H1 (cell line): Measurements from ENCODE around the gene ZBTB1. TPM values are rescaled to one million over a fixed set of nuclear protein-coding genes. Genes with fewer than 3 reads are reported as not detected.

Experiments
- CTCF ChIA-PET: fragments of 300-600 bp; sonication (Branson Sonifier 250); formaldehyde crosslinking; loops from one replicate; lab custom pipeline; 2021; ENCODE audit not compliant: partially characterized antibody; lab: Charles Lee
- POLR2A ChIA-PET: fragments of 300-600 bp; sonication (Branson Sonifier 250); formaldehyde crosslinking; loops from one replicate; lab custom pipeline; 2021; ENCODE audit warnings: inconsistent platforms; ENCODE audit not compliant: partially characterized antibody; lab: Charles Lee
- DNase-seq, 2 experiments: peaks; one replicate each; pipeline versions ENCODE4 v3.0.0 to v3.0.0-alpha.2; 2010 to 2022; ENCODE audit warnings: low spot score in 2 of 2, low read depth in 1 of 2, mixed read lengths in 1 of 2
- FAIRE-seq: peaks from 2 replicates; lab custom pipeline; 2011; peaks lifted over from hg19 to GRCh38; lab: Jason Lieb, UNC
- H2AFZ ChIP-seq: 2 replicates; pipeline ENCODE4 v1.8.1; 2012; ENCODE audit warnings: low read length, inconsistent platforms
- H2AK5ac ChIP-seq: 2 replicates; pipeline ENCODE4 v1.6.1; 2013; ENCODE audit warnings: low read depth, low read length
- H2BK120ac ChIP-seq: replicated peaks from 2 replicates; pipeline ENCODE3; 2013; ENCODE audit warnings: low read depth, low read length, inconsistent platforms
- H2BK12ac ChIP-seq: 2 replicates; pipeline ENCODE4 v1.6.1; 2013; ENCODE audit warnings: low read depth, low read length
- H2BK15ac ChIP-seq: 2 replicates; pipeline ENCODE4 v1.6.1; 2013; ENCODE audit warnings: low read length
- H2BK20ac ChIP-seq: 2 replicates; pipeline ENCODE4 v1.6.1; 2013; ENCODE audit warnings: low read length
- H2BK5ac ChIP-seq: 2 replicates; pipeline ENCODE4 v1.6.1; 2013; ENCODE audit warnings: low read depth, low read length
- H3K14ac ChIP-seq: 2 replicates; pipeline ENCODE4 v1.6.1; 2013; ENCODE audit warnings: inconsistent platforms; ENCODE audit not compliant: insufficient read length
- H3K18ac ChIP-seq: 2 replicates; pipeline ENCODE4 v1.6.1; 2013; ENCODE audit warnings: low read length; ENCODE audit errors: extremely low read depth
- H3K23ac ChIP-seq: 2 replicates; pipeline ENCODE4 v1.6.1; 2013; ENCODE audit warnings: inconsistent platforms; ENCODE audit not compliant: insufficient read length
- H3K23me2 ChIP-seq: 2 replicates; pipeline ENCODE4 v1.6.1; 2013; ENCODE audit warnings: low read depth, low read length
- H3K27ac ChIP-seq: 2 replicates; pipeline ENCODE4 v1.6.1; 2011; ENCODE audit warnings: low read depth, low read length, inconsistent platforms
- H3K27me3 ChIP-seq, 4 experiments: replicated peaks in 1 of 4; 1 replicate in 1 of 4; 2 replicates in 3 of 4; pipeline versions ENCODE4 v1.6.1 to v1.8.1; 2011 to 2013; ENCODE audit warnings: low read length in 3 of 4, mild to moderate bottlenecking in 3 of 4, inconsistent platforms in 2 of 4, mixed read lengths in 2 of 4, moderate library complexity in 1 of 4; ENCODE audit not compliant: control insufficient read depth in 3 of 4, insufficient read depth in 3 of 4; ENCODE audit errors: extremely low read depth in 1 of 4
- H3K36me3 ChIP-seq, 4 experiments: 2 replicates each; pipeline versions ENCODE4 v1.6.1 to v1.8.1; 2011 to 2013; ENCODE audit warnings: mild to moderate bottlenecking in 4 of 4, low read length in 3 of 4, moderate library complexity in 2 of 4, control low read depth in 1 of 4, inconsistent platforms in 1 of 4; ENCODE audit not compliant: insufficient read depth in 4 of 4, control insufficient read depth in 2 of 4
- H3K4ac ChIP-seq: replicated peaks from 2 replicates; pipeline ENCODE3; 2013; ENCODE audit warnings: low read length, low read depth, mixed read lengths, inconsistent platforms; ENCODE audit not compliant: insufficient read length
- H3K4me1 ChIP-seq, 4 experiments: replicated peaks in 1 of 4; 1 replicate in 1 of 4; 2 replicates in 3 of 4; pipeline versions ENCODE4 v1.6.1 to v1.8.1; 2011 to 2013; ENCODE audit warnings: low read length in 3 of 4, inconsistent platforms in 2 of 4, mixed read lengths in 1 of 4; ENCODE audit not compliant: insufficient read depth in 4 of 4, control insufficient read depth in 3 of 4
- H3K4me2 ChIP-seq, 2 experiments: 2 replicates each; pipeline versions ENCODE4 v1.6.1 to v1.8.1; 2011 to 2013; ENCODE audit warnings: low read depth in 2 of 2, low read length in 2 of 2, control low read depth in 1 of 2, inconsistent platforms in 1 of 2, mild to moderate bottlenecking in 1 of 2; ENCODE audit not compliant: insufficient read depth in 1 of 2
- H3K4me3 ChIP-seq, 4 experiments: fragments of 200-600, 300-600 bp in 1 of 4; sonication (generic), shearing (Covaris generic), sonication (Bioruptor Twin) in 1 of 4; 2 replicates each; pipeline versions ENCODE4 v1.5.1 to v1.8.1; 2011 to 2016; ENCODE audit warnings: low read length in 4 of 4, low read depth in 3 of 4, control low read depth in 2 of 4, inconsistent platforms in 2 of 4, mild to moderate bottlenecking in 2 of 4, mixed read lengths in 1 of 4, moderate library complexity in 1 of 4; ENCODE audit not compliant: insufficient read depth in 2 of 4; ENCODE audit errors: extremely low read depth in 1 of 4
- H3K56ac ChIP-seq: replicated peaks from 2 replicates; pipeline ENCODE3; 2013; ENCODE audit warnings: low read depth, mild to moderate bottlenecking, mixed read lengths, low read length, inconsistent platforms; ENCODE audit not compliant: insufficient read length
- H3K79me1 ChIP-seq: 2 replicates; pipeline ENCODE4 v1.6.1; 2013; ENCODE audit warnings: low read depth, low read length, control low read depth
- H3K79me2 ChIP-seq, 2 experiments: 2 replicates each; pipeline versions ENCODE4 v1.6.1 to v1.8.1; 2012 to 2013; ENCODE audit warnings: low read length in 2 of 2, mild to moderate bottlenecking in 2 of 2, inconsistent platforms in 1 of 2; ENCODE audit not compliant: insufficient read depth in 2 of 2, control insufficient read depth in 1 of 2
- H3K9ac ChIP-seq, 4 experiments: replicated peaks in 1 of 4; 1 replicate in 1 of 4; 2 replicates in 3 of 4; pipeline versions ENCODE4 v1.6.1 to v1.8.1; 2011 to 2013; ENCODE audit warnings: low read depth in 3 of 4, low read length in 3 of 4, control low read depth in 2 of 4, mild to moderate bottlenecking in 2 of 4, moderate library complexity in 2 of 4, inconsistent platforms in 1 of 4; ENCODE audit errors: extremely low read depth in 1 of 4
- H3K9me3 ChIP-seq, 2 experiments: 2 replicates each; pipeline versions ENCODE4 v1.6.1 to v1.8.1; 2012 to 2013; ENCODE audit warnings: mild to moderate bottlenecking in 2 of 2, moderate library complexity in 2 of 2, control low read depth in 1 of 2, inconsistent platforms in 1 of 2, low read depth in 1 of 2, low read length in 1 of 2, mixed read lengths in 1 of 2; ENCODE audit not compliant: insufficient read depth in 2 of 2
- H4K20me1 ChIP-seq, 2 experiments: replicated peaks in 1 of 2; 2 replicates each; pipeline versions ENCODE3 to v1.8.1; 2011 to 2013; ENCODE audit warnings: inconsistent platforms in 2 of 2, low read length in 2 of 2, mild to moderate bottlenecking in 1 of 2; ENCODE audit not compliant: insufficient read depth in 2 of 2, control insufficient read depth in 1 of 2
- H4K5ac ChIP-seq: 2 replicates; pipeline ENCODE4 v1.6.1; 2013; ENCODE audit warnings: low read length, low read depth, mixed read lengths, inconsistent platforms; ENCODE audit not compliant: insufficient read length
- H4K8ac ChIP-seq: 2 replicates; pipeline ENCODE4 v1.8.0; 2013; ENCODE audit warnings: mild to moderate bottlenecking, moderate library complexity, low read length, inconsistent platforms; ENCODE audit not compliant: insufficient read depth; ENCODE audit errors: extremely low read depth
- H4K91ac ChIP-seq: replicated peaks from 2 replicates; pipeline ENCODE3; 2013; ENCODE audit warnings: low read length, mixed read lengths, inconsistent platforms; ENCODE audit not compliant: insufficient read length
- ATF2 ChIP-seq: IDR thresholded peaks from 2 replicates; pipeline ENCODE4 v1.6.1; 2012; ENCODE audit warnings: low read length, inconsistent platforms
- BRCA1 ChIP-seq: IDR thresholded peaks from 2 replicates; pipeline ENCODE4 v1.6.1; 2012; ENCODE audit warnings: low read depth, low read length, improper control_type of control experiment
- CBX5 ChIP-seq: fragments of 300-800, 300-1000 bp; sonication (generic); IDR thresholded peaks from 2 replicates; pipeline ENCODE4 v1.7.1; 2016; ENCODE audit warnings: antibody characterized with exemption, low read length, low read depth
- CBX8 ChIP-seq: fragments of 300-800, 300-1000 bp; sonication (generic); IDR thresholded peaks from 2 replicates; pipeline ENCODE4 v1.7.1; 2016; ENCODE audit warnings: low read depth, low read length, borderline replicate concordance
- CHD2 ChIP-seq: IDR thresholded peaks from 2 replicates; pipeline ENCODE4 v1.6.1; 2012; ENCODE audit warnings: low read length, improper control_type of control experiment
- EZH2 ChIP-seq: fragments of 200-600 bp; sonication (generic); IDR thresholded peaks from 2 replicates; pipeline ENCODE4 v1.7.1; 2012; ENCODE audit warnings: low read depth, mild to moderate bottlenecking, moderate library complexity, low read length, inconsistent platforms; ENCODE audit not compliant: severe bottlenecking
- FOSL1 ChIP-seq: IDR thresholded peaks from 2 replicates; pipeline ENCODE4 v1.6.1; 2011; ENCODE audit warnings: mild to moderate bottlenecking, low read depth, low read length, moderate library complexity; ENCODE audit not compliant: insufficient read depth
- HDAC2 ChIP-seq, 2 experiments: fragments of 300-600 bp in 1 of 2; sonication (generic) in 1 of 2; IDR thresholded peaks; 2 replicates each; pipeline ENCODE4 v1.6.1; 2011 to 2012; ENCODE audit warnings: low read depth in 2 of 2, low read length in 2 of 2, mild to moderate bottlenecking in 2 of 2, moderate library complexity in 2 of 2, borderline replicate concordance in 1 of 2, inconsistent platforms in 1 of 2
- KDM1A ChIP-seq: fragments of 200-600, 300-600 bp; sonication (generic); IDR thresholded peaks from 2 replicates; pipeline ENCODE4 v1.7.1; 2016; ENCODE audit warnings: mild to moderate bottlenecking, low read length, borderline replicate concordance
- KDM5A ChIP-seq: fragments of 200-600 bp; IDR thresholded peaks from 2 replicates; pipeline ENCODE4 v1.7.1; 2012; ENCODE audit warnings: mild to moderate bottlenecking, low read length, inconsistent platforms, mixed read lengths
- SAP30 ChIP-seq: fragments of 300-600 bp; sonication (generic); IDR thresholded peaks from 2 replicates; pipeline ENCODE4 v1.7.1; 2012; ENCODE audit warnings: low read length, moderate library complexity, mild to moderate bottlenecking, inconsistent platforms; ENCODE audit not compliant: insufficient read depth, insufficient replicate concordance
- WGBS, 2 experiments: shearing (Covaris generic) in 1 of 2; methylation state at CpG; one replicate each; pipeline versions ENCODE4 v1.1.6 to v1.1.7; 2013 to 2015; ENCODE audit warnings: low lambda C conversion rate in 2 of 2, mixed read lengths in 2 of 2, inconsistent platforms in 1 of 2, low coverage in 1 of 2, missing lambda C conversion rate in 1 of 2; ENCODE audit not compliant: insufficient replicate concordance in 2 of 2, insufficient coverage in 1 of 2, insufficient read length in 1 of 2; ENCODE audit errors: extremely low coverage in 1 of 2, missing lambda C conversion rate in 1 of 2; 5-methylcytosine and 5-hydroxymethylcytosine counted together
- polyA plus RNA-seq, 7 experiments: library from polyadenylated mRNA; depleted of rRNA in 3 of 7; stranded (reverse) in 5 of 7; unstranded in 2 of 7; fragments of >200 nt in 5 of 7; fragments of 200-250 nt in 2 of 7; gene quantifications; 1 replicate in 5 of 7; 2 replicates in 1 of 7; 4 replicates in 1 of 7; pipeline versions ENCODE4 v1.2.1 to v1.2.3, GENCODE V29; 2011 to 2013; ENCODE audit warnings: missing spikeins in 2 of 7, mixed read lengths in 2 of 7
- total RNA-seq: library from RNA; stranded (reverse); fragmentation: NEBNext Ultra II Directional; extraction: Animal tissue kit (Norgen Biotek cat#: 25700); gene quantifications from 2 replicates; pipeline ENCODE4 v1.2.1, GENCODE V29; 2021

The ZBTB1 gene
- total and polyA plus RNA-seq, 2 of the 8 experiments (the other 6 are each of a cell fraction or from before 2014, with no cell fraction given) = 13.6 to 27.5 TPM

- Histone ChIP-seq H3K79me1 (0 out of 2 replicates have a peak, but pooled peaks cover 4% of the 10 kb centered on the region), H4K91ac (no peak overlapping the region), H2AFZ (no peak overlapping the region)
- TF ChIP-seq KDM1A (no peak), EZH2 (no peak), CHD2 (no peak), KDM5A (no peak), CBX8 (no peak), SAP30 (no peak), BRCA1 (no peak), ATF2 (no peak), HDAC2 (IDR thresholded peaks at IDR 0.05; ENCODE audit: borderline replicate concordance in 1 of 2, low read depth in 2 of 2, low read length in 2 of 2) (no peak), FOSL1 (no peak), CBX5 (no peak)
- TF ChIP-seq, all 59 proteins: peak for 0
- H3K4me3 ChIP-seq = no peak overlapping the region
- no peaks in the 10 kb centered on the region for H4K20me1 ChIP-seq
- no peak overlapping the region for H3K18ac ChIP-seq
- H2BK5ac ChIP-seq = no peak overlapping the region
- no peak overlapping the region for H3K27ac ChIP-seq
- H3K14ac ChIP-seq = no peak overlapping the region
- H3K56ac ChIP-seq = no peak overlapping the region
- FAIRE-seq (no peak), DNase-seq (no peak)
- no peak overlapping the region for H3K9ac ChIP-seq
- no peak overlapping the region for H4K5ac ChIP-seq
- no peak overlapping the region for H2BK20ac ChIP-seq
- POLR2A ChIA-PET = interaction anchor here (1.0 to 1.2 kb wide), 3 partner anchors 9 to 47 kb away, joined by 3 to 4 read pairs (median 3); partner anchors contain the start of genes HSPA2 and ZBTB1
- H2BK12ac ChIP-seq = no peak overlapping the region
- H3K36me3 ChIP-seq = peaks cover 0 to 10% (median 4%) of the 10 kb centered on the region in 4 experiments; a peak in 4 of 8 replicates
- H2AK5ac ChIP-seq = no peak overlapping the region
- 93% methylated on average over 3 of the region's 3 CpGs; no CpG with 5 or more reads in 1 of the 2 experiments for WGBS, 2 experiments
- H3K27me3 ChIP-seq = no peaks in the 10 kb centered on the region
- no peak overlapping the region for H2BK120ac ChIP-seq
- CTCF ChIA-PET = interaction anchor here (0.6 to 0.7 kb wide), 2 partner anchors 28 to 499 kb away, joined by 3 read pairs; partner anchors contain the start of gene AKAP5
- H3K23ac ChIP-seq = no peak overlapping the region
- H3K4me2 ChIP-seq = no peak overlapping the region
- H4K8ac ChIP-seq = no peak overlapping the region
- H3K23me2 ChIP-seq = no peaks in the 10 kb centered on the region
- no peaks in the 10 kb centered on the region for H3K4me1 ChIP-seq
- H3K9me3 ChIP-seq = no peaks in the 10 kb centered on the region
- H3K79me2 ChIP-seq = 0 out of 4 replicates have a peak, but pooled peaks cover 0 to 3% of the 10 kb centered on the region in 2 experiments
- H2BK15ac ChIP-seq = no peak overlapping the region
- no peak overlapping the region for H3K4ac ChIP-seq
Measured at GRCh38 chr14:64493455-64493854, 11.1 kb upstream of the ZBTB1 start.
